ENCODE results near the gene ATP6V1F.

- TF ChIP-seq CTCF (IDR thresholded peaks at IDR 0.05) = no peak
- no peak for TF ChIP-seq ZFX (IDR thresholded peaks at IDR 0.05; ENCODE audit: borderline replicate concordance)
Observed at GRCh38 chr7:128867842-128868623, 5.4 kb downstream of the ATP6V1F start.

Data from 22Rv1 (cell line).